Measurements from ENCODE around the gene MYBBP1A.
A peak's percentile ranks its signal among the peaks of the same experiment; 100 is the strongest.

Gene MYBBP1A

DNA sequence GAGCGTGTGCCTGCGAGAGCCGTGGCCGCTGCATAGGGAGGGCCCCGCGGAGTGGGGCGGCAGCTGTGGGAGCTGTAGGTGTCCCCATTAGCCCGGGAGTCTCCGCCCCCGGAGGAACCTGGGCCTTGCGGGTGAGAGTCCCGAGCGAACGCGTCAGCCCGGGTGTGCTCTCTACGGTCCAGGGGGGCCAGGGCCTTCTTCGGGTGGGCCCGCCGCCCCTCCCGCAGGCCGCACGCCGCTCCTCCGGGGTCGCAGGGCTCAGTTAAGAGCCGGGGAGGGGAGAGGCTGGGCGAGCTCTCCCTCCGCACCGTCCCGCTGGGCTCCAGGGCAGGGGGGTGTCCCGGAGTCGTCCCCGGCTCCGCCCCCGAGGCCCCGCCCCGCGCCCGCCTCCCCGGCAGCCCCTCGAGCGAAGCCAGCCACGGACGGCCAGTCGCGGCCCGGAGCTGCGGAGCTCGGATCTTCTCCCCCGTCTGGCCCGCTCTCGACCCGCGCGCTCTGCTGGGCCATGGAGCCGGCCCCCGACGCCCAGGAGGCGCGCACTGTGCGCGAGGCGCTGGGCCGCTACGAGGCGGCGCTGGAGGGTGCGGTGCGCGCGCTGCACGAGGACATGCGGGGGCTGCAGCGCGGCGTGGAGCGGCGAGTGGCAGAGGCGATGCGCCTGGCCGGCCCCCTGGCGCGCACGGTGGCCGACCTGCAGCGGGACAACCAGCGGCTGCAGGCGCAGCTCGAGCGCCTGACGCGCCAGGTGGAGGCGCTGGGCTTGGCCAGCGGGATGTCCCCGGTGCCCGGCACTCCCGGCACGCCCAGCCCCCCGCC lies 29.1 kb upstream of the MYBBP1A start, which contains the start of gene SMTNL2:
Gene SMTNL2, plus strand, starts transcription at position 429 of the 816 bp plus-strand sequence. Its CDS starts 77 bp downstream, at position 506.
- peak within 1 kb of the TSS in 1 of 2 donors; percentile 35 for H3K4me3 ChIP-seq (replicated peaks in 1 of 2; ENCODE audit: low read depth in 2 of 2, low read length in 2 of 2)
- DNase-seq (ENCODE audit: low read depth in 2 of 2) = no peak
- no peak for TF ChIP-seq CTCF (IDR thresholded peaks at IDR 0.05; ENCODE audit: low read depth, low read length)

DNA sequence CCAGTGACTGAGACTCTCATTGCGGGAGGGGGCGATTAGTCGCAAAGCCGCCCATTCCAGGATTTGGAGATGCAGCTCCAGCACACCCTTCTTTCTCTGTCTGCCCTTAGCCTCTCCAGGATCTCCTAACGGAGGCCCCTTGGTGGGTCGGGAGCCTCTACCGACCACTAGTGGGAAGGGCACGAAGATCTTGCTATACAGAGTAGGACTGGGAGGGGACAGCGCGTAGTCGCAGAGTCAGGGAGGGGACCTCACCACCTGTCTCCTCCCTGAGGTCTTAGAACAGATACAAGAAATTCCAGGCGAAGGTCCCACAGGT lies 28.6 kb upstream of the MYBBP1A start:
- peak overlapping the region in 1 of 2 donors; percentile 23 for H3K4me3 ChIP-seq (replicated peaks in 1 of 2; ENCODE audit: low read depth in 2 of 2, low read length in 2 of 2)
- peak in 1 of 2 donors; percentile 25 for DNase-seq (ENCODE audit: low read depth in 2 of 2)
- TF ChIP-seq CTCF (IDR thresholded peaks at IDR 0.05; ENCODE audit: low read depth, low read length) = peak; percentile 28

- no peak for TF ChIP-seq CTCF (IDR thresholded peaks at IDR 0.05; ENCODE audit: low read depth, low read length)
- DNase-seq (ENCODE audit: low read depth in 2 of 2) = no peak
- no peak overlapping the region for H3K4me3 ChIP-seq (replicated peaks in 1 of 2; ENCODE audit: low read depth in 2 of 2, low read length in 2 of 2)
Measured at GRCh38 chr17:4583206-4583605, 28.0 kb upstream of the MYBBP1A start.

- no peak for TF ChIP-seq CTCF (IDR thresholded peaks at IDR 0.05; ENCODE audit: low read depth, low read length)
- no peak overlapping the region for H3K4me3 ChIP-seq (replicated peaks in 1 of 2; ENCODE audit: low read depth in 2 of 2, low read length in 2 of 2)
Measured at GRCh38 chr17:4582691-4583090, 27.5 kb upstream of the MYBBP1A start.

DNA sequence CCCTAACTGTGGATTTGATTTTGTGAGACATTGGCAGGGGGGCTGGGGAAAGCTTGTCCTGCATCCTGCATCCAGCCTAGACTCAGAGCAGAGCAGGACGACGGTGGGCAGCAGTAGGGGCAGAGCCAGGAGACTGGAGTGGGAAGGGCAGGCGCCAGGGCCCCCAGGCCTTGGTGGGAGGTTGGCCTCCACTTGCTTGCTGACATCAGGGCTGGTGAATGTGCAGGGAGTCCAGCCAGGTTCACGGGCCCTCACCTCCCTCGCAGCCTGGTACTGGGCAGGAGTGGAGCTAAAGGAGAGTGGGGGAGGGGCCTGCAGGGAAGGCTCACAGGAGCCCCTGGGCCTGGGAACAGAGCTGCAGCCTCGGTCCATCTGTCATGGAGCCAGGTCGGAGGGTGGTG lies 26.9 kb upstream of the MYBBP1A start:
- no peak for TF ChIP-seq CTCF (IDR thresholded peaks at IDR 0.05; ENCODE audit: low read depth, low read length)
- no peak overlapping the region for H3K4me3 ChIP-seq (replicated peaks in 1 of 2; ENCODE audit: low read depth in 2 of 2, low read length in 2 of 2)
- DNase-seq (ENCODE audit: low read depth in 2 of 2) = no peak

More at GRCh38 chr17:4582691-4583090, 27.5 kb upstream of the MYBBP1A start:
- DNase-seq (ENCODE audit: low read depth in 2 of 2) = no peak

GRCh38 chr17:4580291-4580690 lies 25.1 kb upstream of the MYBBP1A start:
- no peak for DNase-seq (ENCODE audit: low read depth in 2 of 2)
- no peak for TF ChIP-seq CTCF (IDR thresholded peaks at IDR 0.05; ENCODE audit: low read depth, low read length)
- no peak overlapping the region for H3K4me3 ChIP-seq (replicated peaks in 1 of 2; ENCODE audit: low read depth in 2 of 2, low read length in 2 of 2)

Measured in cardiac fibroblast (primary cell).